Dedifferentiated amniotic fluid mesenchymal stem cell (primary cell): ENCODE measurements around the gene PEAK1.

Experiments
- DNase-seq: peaks from one replicate; pipeline ENCODE4 v3.0.0-alpha.2; 2016; ENCODE audit errors: extremely low spot score

The PEAK1 gene

DNA sequence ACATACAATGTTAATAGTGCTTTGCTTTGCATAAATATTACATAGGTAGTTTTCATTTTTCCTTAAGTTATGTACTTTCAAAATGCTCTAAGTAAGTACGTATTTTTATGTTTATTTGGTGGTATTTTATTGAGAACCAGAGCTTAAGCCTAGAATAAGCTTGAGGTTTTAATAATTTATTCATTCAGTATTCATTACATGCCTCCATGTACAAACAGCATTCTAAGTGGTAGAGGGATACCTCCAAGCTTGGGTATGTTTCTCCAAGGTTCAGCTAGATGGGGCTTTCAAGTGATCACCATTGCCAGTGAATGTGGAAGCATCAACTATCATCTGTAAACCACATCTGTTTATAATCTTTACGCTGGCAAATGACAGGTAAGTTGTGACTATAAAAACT lies 52.3 kb downstream of the PEAK1 start:
- no peak for DNase-seq

DNA sequence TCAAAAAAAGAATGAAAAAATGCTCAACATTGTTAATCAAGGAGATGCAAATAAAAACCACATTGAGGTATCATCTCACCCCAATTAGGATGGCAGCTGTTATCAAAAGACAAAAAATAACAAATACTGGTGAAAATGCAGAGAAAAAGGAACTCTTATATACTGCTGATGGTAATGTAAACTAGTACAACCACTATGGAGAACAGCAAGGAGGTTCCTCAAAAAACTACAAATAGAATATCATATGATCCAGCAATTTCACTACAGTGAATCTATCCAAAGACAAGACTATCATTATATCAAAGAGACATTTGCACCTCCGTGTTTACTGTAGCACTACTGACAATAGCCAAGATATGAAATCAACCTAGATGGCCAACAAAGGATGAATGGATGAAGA lies 58.4 kb downstream of the PEAK1 start:
- no peak for DNase-seq

DNA sequence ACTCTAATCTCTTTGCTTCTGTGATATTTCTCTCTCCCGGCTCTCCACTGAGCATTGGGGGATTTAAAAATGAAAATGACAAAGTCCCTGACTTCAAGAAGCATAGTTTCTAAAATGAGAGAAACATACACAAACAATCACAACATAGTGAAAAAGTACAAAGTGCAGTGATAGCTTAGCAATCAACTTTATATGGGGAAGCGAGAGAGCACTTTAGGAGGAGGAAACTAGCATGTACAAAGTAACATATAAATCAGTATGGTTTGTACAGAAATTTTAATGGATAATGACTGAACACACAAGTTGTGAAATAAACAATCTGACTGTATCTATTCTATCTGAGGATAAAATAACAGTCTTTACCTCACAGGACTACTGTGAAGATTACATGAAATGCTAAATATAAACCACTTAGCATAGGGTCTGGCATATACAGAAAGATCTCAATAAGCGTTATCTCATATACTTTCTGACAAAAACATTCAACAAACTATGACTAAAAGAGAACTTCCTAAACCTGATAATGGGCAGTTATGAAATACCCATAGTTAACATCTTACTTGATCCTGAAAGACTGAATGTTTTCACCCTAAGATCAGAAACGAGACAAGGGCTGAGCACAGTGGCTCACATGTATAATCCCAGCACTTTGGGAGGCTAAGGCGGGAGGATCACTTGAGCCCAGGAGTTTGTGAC lies 61.2 kb downstream of the PEAK1 start:
- no peak for DNase-seq

DNA sequence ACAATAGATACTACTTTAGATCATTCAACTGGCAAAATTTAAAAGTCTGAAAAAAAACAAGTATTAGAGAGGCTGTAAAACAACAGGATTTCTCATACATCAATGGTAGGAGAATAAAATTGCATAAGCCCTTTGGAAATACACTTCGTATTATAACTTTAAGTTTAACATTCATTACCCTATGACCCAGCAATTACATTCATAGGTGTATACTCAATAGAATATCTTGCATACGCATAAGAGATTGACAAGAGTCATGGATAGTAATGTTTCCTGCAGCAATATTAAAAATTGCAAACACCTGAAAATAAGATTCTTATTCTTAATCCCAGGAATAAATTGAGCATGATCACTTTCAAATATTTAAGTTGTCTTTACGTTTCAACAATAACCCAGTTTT lies 63.6 kb downstream of the PEAK1 start:
- DNase-seq = no peak

DNA sequence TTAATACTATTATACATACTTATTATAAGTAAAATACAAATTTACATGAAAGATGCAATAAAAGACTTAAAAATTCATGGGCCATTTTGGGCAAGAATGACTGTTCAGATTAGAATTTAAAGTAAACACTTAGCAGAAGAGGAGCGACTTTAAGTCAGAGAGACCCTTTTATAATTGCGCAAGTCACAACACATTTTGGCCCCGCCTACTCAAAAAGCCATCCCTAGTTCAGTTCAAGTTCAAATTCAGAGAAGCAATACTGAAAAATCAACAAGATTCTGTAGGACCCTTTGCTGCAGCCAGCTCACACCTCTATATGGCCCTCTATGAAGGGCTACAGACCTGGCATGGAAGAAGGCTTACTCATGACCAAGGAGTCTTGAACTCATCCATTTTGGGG lies 64.6 kb downstream of the PEAK1 start:
- DNase-seq = no peak

DNA sequence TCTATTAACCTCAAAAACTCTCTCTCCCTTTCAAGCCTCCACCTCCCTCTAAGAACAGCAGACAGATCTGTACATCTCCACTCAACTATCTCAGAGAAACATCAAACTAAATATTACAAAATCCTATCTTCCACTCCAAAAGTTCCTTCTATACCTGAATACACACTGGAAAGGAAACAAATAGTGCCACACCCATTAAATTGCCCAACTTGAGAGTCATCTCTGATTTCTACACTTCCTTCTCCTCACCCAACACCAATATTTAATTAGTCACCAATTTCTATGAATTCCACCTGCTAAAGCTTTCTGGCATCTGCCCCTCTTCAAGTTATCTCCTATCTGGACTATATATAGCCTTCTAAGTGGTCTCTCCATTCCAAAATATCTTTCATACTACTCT lies 65.8 kb downstream of the PEAK1 start:
- no peak for DNase-seq

DNA sequence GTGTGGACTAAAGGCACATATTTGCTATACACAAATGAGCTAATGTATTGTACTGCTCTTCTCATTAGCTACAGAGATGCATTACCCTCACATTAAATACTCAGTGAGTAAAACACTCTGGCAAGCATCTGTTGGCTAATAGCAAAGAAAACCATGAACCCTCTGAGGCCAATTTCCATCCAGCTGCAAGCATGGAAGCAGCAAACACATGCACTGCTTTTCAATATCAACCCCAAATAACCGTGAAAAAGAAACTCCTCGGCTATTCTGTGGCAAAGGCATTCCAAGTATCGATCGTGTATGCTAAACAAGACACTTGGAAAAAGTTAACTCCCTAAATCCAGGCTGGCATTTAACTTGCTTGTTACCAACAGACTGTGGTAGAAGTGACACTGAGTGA lies 67.0 kb downstream of the PEAK1 start:
- no peak for DNase-seq

DNA sequence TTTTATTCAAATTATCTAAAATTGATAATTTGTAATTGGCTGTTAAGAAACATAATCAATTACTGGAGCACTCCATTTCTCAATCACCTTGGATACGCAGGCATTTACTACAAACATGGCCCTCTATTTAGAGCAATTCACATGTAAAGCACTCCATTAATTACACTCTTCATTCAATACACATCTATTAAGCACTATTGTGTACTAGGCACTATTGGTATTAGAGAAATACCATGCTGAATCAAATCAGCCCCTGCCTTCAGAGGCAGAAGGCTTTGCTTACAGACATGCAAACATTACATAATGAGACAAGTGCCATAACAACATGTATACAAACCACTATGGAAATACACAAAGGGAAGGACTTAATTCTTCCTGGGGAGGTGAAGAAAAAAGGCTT lies 69.1 kb downstream of the PEAK1 start:
- no peak for DNase-seq

DNA sequence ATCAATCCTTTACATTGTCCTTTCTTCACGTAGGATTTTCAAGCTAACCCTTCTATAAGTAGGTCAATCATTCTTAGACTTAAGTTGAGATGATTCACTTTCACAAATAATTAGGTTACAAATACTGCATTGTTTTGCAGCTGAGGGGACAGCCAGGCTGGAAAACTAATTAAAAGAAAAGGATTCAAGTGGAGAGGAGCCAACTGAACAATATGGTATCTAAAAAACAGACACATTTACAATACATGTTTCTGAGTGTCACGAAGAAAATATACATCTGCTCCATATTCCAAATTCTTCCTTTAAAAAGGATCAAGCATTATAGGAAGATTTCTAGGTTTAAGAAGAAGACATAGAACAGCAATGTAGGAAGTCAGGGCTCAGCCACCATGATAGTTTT lies 70.2 kb downstream of the PEAK1 start:
- DNase-seq = no peak

DNA sequence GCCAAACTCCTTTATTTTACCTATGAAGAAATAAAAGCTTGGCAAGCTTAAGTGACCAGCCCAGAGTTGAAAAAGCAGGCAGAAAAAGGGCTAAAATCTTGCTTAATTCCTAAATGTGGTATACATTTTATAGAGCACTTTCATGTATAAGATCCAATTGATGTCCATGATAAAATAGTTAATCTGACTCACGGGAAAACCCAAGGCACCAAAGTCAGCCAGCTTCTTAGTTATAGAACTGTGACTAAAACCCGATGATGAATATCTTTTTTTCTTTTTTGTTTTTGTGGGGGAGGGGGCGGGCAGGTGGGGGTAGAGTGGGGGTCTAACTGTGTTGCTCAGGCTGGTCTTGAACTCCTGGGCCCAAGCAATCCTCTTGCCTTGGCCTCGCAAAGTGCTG lies 71.4 kb downstream of the PEAK1 start:
- no peak for DNase-seq

DNA sequence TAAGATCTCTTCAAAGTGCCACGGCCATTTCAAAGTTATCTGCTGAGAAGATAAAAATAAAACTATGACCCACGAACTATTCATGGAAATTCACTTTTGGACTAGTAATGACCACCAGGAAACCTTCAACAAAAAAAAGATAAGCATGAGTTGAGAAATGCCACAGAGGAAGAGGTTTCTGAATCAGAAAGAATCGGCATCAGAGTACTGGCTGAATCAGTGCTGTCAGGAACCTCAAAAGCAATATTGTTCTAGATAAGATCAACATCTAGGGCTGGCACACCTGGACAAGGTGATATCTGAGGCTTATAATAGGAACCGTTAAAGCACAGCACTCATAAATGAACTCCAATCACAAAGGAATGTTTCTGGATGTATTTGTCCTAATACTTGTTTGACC lies 72.7 kb downstream of the PEAK1 start:
- DNase-seq = no peak

DNA sequence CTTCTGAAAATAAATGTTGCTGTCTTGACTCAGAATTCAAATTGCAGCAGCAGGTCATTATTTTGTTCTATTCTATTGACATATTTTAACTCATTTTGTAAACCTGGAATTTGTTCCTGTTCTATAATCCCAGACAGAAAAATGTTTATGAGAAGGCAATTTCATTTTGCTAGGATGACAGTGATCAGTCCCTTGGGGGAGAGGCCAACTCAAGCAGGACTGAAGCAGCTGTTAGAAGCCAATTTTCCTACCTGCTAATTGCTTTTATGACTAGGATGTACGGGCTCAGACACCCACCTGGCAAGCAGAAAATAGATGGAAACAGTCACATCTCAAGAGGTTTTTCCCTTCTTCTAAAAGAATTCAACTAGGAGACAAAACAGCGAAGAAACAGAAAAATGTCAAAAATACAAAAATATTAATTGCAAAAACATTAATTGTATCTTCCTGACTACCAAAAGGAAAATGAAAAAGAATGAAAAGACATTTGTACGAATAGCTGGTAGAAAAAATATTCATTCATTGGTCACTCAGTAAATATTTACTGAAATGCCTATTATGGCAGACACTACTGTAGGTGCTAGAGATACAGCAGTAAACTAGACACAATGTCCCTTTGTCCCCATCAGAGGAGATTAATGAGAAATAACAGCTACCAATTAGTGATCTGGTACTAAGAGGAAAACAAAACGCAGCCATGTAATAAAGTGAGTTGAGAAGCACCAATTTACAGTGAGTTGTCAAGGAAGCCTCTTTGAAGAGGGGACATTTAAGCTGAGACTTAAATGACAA lies 73.5 kb downstream of the PEAK1 start:
- no peak for DNase-seq

DNA sequence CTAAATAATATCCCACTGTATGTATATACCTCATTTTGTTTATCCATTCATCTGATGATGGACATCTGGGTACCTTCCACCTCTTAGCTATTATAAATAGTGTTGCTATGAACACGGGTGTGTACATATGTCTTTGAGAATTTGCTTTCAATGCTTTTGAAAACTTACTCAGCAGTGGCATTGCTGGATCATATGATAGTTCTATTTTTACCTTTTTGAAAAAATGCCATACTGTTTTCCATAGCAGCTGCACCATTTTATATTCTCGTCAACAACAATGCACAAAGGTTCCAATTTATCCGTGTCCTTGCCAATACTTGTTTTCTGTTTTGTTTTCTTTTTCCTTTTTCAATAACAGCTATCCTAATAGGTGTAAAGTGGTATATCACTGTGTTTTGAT lies 77.1 kb downstream of the PEAK1 start:
- DNase-seq = no peak

DNA sequence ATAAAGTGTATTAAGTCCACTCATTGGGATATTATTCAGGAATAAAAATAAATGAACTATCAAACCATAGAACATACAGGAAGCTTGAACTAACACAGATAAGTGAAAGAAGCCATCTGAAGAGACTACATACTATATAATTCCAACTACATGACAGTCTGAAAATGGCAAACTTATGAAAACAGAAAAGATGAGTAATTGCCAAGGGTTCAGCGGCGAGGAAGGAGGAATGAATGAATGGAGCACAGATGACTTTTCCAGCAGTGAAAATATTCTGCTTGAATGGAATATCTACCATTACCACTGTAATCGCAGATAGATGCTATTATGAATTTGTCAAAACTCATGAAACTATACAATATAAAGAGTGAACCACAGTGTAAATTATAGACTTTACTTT lies 79.7 kb downstream of the PEAK1 start:
- DNase-seq = no peak

DNA sequence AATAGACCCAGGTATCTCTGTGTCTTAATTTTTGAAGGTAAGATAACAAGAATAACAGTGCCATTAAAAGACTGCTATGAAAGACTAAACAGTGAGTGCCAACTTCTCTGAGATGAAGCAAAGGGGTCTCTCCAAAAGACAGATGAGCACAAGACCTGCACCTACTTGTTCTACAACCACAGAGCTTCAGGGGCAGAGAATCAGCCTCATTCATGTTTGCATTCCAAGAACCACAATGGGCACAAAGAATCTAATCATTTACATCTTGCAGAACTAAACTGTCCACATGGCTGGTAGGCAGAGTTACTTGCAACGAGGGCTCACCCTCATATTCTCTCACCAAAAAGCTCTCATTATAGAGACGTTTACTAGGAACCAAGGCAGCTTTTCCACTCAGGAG lies 83.9 kb downstream of the PEAK1 start:
- no peak for DNase-seq

DNA sequence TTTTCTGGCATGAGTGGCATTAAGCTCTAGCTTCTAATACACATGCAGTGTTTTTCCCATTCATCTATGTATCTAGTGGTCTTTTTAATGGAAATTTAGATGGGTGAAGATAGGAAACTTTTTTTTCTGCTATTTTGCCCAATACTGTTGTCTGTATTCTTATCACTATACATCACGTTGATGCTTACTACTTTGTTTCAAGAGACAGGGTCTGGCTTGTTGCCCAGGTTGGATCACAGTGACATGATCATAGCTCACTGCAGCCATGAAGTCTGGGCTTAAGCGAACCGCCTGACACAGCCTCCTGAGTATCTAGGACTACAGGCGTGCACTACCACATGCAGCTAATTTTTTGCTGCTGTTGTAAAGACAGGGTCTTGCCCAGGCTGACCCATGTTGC lies 84.6 kb downstream of the PEAK1 start:
- no peak for DNase-seq

DNA sequence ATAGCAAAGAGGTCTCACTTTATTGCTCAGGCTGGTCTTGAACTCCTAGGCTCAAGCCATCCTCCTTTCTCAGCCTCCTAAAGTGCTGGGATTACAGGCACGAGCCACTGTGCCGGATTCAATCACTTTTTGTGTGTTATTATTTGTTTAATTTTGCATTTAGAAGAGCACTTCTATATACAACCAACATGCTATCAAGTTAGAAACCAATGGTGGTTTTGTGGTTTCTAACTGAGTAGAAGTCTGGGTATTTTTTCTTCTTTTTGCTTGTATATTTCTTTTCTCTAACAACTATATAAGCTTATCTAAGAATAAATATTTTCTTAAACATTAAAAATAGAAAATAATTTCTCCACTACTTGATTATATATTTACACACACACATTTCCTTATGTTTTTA lies 86.7 kb downstream of the PEAK1 start:
- DNase-seq = no peak

DNA sequence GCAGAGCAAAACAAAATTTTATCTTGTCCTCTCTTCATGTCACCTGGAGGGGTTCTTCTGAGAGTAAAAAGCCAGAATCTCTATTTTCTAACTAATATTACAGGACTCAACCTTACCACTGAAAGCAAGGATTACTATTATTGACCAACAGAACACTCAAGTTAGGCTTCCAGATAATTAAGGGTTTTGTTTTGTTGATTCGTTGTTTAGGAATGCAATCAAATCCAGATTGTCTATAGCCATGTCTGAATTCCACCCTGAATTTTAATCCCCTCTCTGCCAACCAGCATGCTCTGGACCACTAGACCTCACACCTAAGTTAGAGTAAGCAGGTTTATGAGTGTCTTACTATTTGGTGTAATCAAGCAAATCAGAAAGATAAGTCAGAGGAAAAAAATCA lies 90.7 kb downstream of the PEAK1 start:
- no peak for DNase-seq

DNA sequence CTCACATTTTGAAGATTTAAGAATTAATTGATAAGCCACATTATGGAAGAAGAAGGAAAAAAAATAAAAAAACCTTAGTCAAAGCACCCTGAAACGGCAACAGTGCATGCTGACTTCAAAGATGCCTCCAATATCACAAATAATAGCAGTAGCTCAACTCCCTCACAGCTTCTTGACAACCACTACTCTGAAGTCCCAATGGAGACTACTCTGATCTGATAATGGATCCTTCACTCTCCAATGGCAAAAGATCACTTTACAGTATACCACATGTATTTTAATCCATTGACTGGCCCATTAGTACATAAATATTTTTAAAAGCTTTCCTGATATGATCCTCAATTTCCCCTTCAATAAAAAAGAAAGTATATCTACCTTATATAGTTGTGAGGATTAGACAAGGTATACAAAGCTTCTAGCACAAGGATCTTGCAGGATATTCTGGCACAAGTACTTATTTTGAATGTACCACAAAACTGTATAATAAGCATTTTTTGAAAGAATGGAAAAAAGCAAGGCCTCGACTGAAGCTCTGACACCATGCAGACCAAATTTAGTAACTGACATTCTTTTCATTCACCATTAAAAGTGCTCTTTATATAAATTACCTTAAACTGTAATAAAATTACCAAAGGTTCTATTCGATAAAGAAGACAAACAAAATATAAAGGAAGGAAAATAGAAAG lies 91.9 kb downstream of the PEAK1 start:
- DNase-seq = no peak

DNA sequence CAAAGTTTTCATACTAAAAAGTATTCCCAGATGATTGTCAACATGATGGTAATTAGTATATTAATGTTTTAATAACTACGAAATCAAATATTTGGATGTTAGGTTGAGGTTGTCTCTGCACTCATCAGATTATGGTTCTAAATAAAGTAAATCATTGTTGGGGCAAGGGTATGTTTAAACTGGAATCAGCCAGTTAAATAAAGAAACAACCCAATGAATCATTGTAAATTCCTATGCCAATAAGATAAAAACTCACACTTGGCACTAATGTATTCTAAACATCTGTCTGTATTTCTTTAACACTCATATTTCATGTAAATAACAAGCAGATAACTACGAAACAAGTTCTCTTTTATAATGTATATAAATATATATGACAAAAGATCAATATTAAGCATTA lies 92.7 kb downstream of the PEAK1 start:
- no peak for DNase-seq

DNA sequence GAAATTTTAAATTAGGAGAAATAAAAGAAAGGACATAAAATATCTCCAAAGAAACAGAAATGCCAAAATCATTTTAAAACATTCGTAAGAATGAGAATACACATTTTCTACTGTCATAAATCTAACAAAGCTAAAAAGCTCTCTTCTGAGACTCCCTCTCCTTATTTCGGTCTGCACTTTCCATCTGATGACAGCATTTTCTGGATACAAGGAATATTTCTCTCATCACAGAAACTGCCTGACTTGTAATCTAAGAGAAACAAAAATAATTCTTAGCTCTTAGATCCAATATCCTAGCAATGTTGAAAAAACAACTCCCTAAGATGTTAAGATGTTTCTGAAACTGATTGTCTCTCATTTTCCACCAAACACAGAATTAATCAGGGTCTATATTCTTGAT lies 93.5 kb downstream of the PEAK1 start:
- no peak for DNase-seq

DNA sequence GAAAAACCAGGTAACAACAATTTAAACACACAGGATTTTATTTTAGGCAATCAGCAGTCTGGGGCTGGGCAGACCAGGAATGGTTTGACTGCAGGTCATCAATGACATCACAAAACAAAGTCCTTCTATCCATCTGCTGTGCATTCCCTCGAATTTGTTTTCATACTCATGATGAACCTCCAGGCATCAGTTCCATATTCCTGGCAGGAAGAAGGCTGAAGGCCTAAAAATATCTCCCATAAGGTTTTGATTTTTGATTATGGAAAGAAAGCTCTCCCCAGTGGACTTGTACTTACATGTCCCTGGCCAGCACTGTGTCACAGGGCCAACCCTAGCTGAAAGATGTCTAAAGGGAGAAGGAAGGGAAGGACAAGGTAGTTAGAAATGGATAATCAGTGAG lies 107.4 kb downstream of the PEAK1 start:
- DNase-seq = peak; percentile 61
